HepG2 (cell line): ENCODE data around the gene PAXIP1. TPM values are rescaled to one million over a fixed set of nuclear protein-coding genes. Genes with fewer than 3 reads are reported as not detected.

ENCODE experiments used
- AFF4 ChIP-seq: sonication (generic); formaldehyde crosslinking; IDR thresholded peaks from 2 replicates; pipeline ENCODE4 v1.4.0; 2020; ENCODE audit warnings: missing genetic modification reagents
- HNF4G ChIP-seq, 2 experiments: sonication (generic) in 1 of 2; formaldehyde crosslinking in 1 of 2; IDR thresholded peaks; 2 replicates each; pipeline versions ENCODE4 v1.4.0 to v1.6.1; 2011 to 2020; ENCODE audit warnings: borderline replicate concordance in 2 of 2, low read depth in 2 of 2, mild to moderate bottlenecking in 2 of 2, low read length in 1 of 2, missing genetic modification reagents in 1 of 2, moderate library complexity in 1 of 2
- ZNF180 ChIP-seq: sonication (generic); formaldehyde crosslinking; IDR thresholded peaks from 2 replicates; pipeline ENCODE4 v1.4.0; 2020; ENCODE audit warnings: low read depth, missing genetic modification reagents, borderline replicate concordance
- ZNF235 ChIP-seq: sonication (generic); formaldehyde crosslinking; IDR thresholded peaks from 2 replicates; pipeline ENCODE4 v1.8.1; 2023; ENCODE audit warnings: mild to moderate bottlenecking, missing genetic modification reagents, borderline replicate concordance
- ZNF337 ChIP-seq: sonication (generic); formaldehyde crosslinking; IDR thresholded peaks from 2 replicates; pipeline ENCODE4 v1.5.1; 2020; ENCODE audit warnings: missing genetic modification reagents, low read depth, mild to moderate bottlenecking, borderline replicate concordance
- ZNF574 ChIP-seq: sonication (generic); formaldehyde crosslinking; IDR thresholded peaks from 2 replicates; pipeline ENCODE4 v1.4.0; 2020; ENCODE audit warnings: missing genetic modification reagents
- polyA plus RNA-seq, 8 experiments: library from polyadenylated mRNA; depleted of rRNA in 3 of 8; stranded (reverse) in 7 of 8; unstranded in 1 of 8; fragments of >200 nt; fragmentation: Illumina TruSeq in 4 of 8; extraction: Trizol in 4 of 8; gene quantifications; 2 replicates each; pipeline versions ENCODE4 v1.2.1 to v1.2.3, GENCODE V29; 2011 to 2016; ENCODE audit warnings: low read depth in 4 of 8, missing spikeins in 1 of 8, mixed read lengths in 1 of 8; ENCODE audit not compliant: insufficient read depth in 1 of 8
- total RNA-seq, 5 experiments: library from RNA; depleted of rRNA; stranded (reverse); fragments of >200 nt; fragmentation: Illumina TruSeq; extraction: Trizol; gene quantifications; 2 replicates each; pipeline ENCODE4 v1.2.3, GENCODE V29; 2016; ENCODE audit warnings: low read depth in 1 of 5
- TF ChIP-seq, protein P1 (sequence below): sonication (generic); formaldehyde crosslinking; IDR thresholded peaks from 2 replicates; pipeline ENCODE4 v1.5.0; 2020; ENCODE audit warnings: mild to moderate bottlenecking, missing genetic modification reagents, borderline replicate concordance

Gene PAXIP1
- total and polyA plus RNA-seq, 2 of the 13 experiments (the other 11 are each of a cell fraction or from before 2014, with no cell fraction given): 11.6 to 16.2 TPM

DNA sequence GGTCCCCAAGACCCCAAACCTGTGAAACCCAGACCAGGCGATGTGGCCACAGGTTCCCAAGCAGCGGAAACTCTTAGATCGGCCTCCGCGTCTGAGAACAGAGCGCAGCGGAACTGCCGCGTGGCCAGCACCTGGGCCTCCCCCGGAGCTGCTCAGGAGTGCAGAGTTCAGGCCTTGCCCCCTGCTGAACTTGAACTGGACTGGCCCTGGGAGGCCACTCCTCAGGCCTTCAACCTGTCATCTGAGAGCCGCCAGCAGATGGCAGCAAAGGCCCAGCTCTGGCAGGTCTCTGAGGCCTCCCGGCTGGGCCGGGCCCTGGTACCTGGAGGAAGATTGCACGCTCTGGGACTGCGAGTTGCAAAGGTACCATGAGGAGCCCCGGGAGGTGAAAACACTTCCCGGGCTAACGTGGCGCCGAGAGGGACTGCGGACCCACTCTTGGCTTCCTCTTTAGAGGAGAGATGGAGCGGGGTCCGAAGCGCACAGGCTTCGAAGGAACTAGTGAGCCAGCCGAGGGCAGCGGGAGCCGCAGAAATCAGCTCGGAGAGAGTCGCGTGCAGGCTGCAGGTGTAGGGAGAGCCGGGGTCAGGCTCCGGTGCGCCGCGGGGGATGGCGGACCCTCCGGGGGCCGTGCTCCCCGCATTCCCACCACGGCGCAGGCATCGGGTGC, 89.2 kb downstream of the PAXIP1 start (continued):
- TF ChIP-seq, protein P1, sequence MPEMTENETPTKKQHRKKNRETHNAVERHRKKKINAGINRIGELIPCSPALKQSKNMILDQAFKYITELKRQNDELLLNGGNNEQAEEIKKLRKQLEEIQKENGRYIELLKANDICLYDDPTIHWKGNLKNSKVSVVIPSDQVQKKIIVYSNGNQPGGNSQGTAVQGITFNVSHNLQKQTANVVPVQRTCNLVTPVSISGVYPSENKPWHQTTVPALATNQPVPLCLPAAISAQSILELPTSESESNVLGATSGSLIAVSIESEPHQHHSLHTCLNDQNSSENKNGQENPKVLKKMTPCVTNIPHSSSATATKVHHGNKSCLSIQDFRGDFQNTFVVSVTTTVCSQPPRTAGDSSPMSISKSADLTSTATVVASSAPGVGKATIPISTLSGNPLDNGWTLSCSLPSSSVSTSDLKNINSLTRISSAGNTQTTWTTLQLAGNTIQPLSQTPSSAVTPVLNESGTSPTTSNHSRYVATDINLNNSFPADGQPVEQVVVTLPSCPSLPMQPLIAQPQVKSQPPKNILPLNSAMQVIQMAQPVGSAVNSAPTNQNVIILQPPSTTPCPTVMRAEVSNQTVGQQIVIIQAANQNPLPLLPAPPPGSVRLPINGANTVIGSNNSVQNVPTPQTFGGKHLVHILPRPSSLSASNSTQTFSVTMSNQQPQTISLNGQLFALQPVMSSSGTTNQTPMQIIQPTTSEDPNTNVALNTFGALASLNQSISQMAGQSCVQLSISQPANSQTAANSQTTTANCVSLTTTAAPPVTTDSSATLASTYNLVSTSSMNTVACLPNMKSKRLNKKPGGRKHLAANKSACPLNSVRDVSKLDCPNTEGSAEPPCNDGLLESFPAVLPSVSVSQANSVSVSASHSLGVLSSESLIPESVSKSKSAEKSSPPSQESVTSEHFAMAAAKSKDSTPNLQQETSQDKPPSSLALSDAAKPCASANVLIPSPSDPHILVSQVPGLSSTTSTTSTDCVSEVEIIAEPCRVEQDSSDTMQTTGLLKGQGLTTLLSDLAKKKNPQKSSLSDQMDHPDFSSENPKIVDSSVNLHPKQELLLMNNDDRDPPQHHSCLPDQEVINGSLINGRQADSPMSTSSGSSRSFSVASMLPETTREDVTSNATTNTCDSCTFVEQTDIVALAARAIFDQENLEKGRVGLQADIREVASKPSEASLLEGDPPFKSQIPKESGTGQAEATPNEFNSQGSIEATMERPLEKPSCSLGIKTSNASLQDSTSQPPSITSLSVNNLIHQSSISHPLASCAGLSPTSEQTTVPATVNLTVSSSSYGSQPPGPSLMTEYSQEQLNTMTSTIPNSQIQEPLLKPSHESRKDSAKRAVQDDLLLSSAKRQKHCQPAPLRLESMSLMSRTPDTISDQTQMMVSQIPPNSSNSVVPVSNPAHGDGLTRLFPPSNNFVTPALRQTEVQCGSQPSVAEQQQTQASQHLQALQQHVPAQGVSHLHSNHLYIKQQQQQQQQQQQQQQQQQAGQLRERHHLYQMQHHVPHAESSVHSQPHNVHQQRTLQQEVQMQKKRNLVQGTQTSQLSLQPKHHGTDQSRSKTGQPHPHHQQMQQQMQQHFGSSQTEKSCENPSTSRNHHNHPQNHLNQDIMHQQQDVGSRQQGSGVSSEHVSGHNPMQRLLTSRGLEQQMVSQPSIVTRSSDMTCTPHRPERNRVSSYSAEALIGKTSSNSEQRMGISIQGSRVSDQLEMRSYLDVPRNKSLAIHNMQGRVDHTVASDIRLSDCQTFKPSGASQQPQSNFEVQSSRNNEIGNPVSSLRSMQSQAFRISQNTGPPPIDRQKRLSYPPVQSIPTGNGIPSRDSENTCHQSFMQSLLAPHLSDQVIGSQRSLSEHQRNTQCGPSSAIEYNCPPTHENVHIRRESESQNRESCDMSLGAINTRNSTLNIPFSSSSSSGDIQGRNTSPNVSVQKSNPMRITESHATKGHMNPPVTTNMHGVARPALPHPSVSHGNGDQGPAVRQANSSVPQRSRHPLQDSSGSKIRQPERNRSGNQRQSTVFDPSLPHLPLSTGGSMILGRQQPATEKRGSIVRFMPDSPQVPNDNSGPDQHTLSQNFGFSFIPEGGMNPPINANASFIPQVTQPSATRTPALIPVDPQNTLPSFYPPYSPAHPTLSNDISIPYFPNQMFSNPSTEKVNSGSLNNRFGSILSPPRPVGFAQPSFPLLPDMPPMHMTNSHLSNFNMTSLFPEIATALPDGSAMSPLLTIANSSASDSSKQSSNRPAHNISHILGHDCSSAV: 0 out of 2 replicates have a peak, but pooled peaks have one; percentile 8
- TF ChIP-seq AFF4 (CRISPR knock-in tag): no peak
- no peak for TF ChIP-seq ZNF235
- peak; percentile 86 for TF ChIP-seq HNF4G (IDR thresholded peaks at IDR 0.05; ENCODE audit: borderline replicate concordance, low read depth, low read length)
- peak; percentile 74 for TF ChIP-seq HNF4G (CRISPR knock-in tag; IDR thresholded peaks at IDR 0.05; ENCODE audit: borderline replicate concordance, low read depth)
- peak; percentile 74 for TF ChIP-seq ZNF574 (CRISPR knock-in tag)
- no peak for TF ChIP-seq ZNF180
- TF ChIP-seq ZNF337: no peak
